Aorta (tissue), 5 donors: ENCODE results near the gene WNT7B. TPM values are rescaled to one million over a fixed set of nuclear protein-coding genes. Genes with fewer than 3 reads are reported as not detected.

Experiments
- ATAC-seq: fragments of 200-7000 bp; cut with Tn5 transposase; one replicate; pipeline ENCODE4 v1.9.1; 2022; ENCODE audit warnings: moderate library complexity; ENCODE audit not compliant: low FRiP score
- DNase-seq, 2 donors: peaks; one replicate each; pipeline ENCODE4 v3.0.0-alpha.2; 2020
- H3K27ac ChIP-seq, 2 donors: one replicate each; pipeline ENCODE4 v1.5.1; 2013; ENCODE audit warnings: low read length in 2 of 2, mild to moderate bottlenecking in 2 of 2, moderate library complexity in 2 of 2, control low read depth in 1 of 2, inconsistent platforms in 1 of 2, low read depth in 1 of 2
- H3K27me3 ChIP-seq, 2 donors: one replicate each; pipeline ENCODE4 v1.6.1; 2013; ENCODE audit warnings: control low read depth in 1 of 2, low read length in 1 of 2, mild to moderate bottlenecking in 1 of 2, moderate library complexity in 1 of 2; ENCODE audit not compliant: insufficient read depth in 2 of 2, control insufficient read depth in 1 of 2
- H3K36me3 ChIP-seq, 2 donors: one replicate each; pipeline ENCODE4 v1.6.1; 2013; ENCODE audit warnings: control low read depth in 1 of 2, low read length in 1 of 2, mild to moderate bottlenecking in 1 of 2; ENCODE audit not compliant: insufficient read depth in 2 of 2, control insufficient read depth in 1 of 2
- H3K4me1 ChIP-seq, 2 donors: one replicate each; pipeline ENCODE4 v1.6.1; 2013; ENCODE audit warnings: low read length in 2 of 2, control low read depth in 1 of 2, mild to moderate bottlenecking in 1 of 2, moderate library complexity in 1 of 2; ENCODE audit not compliant: insufficient read depth in 2 of 2, control insufficient read depth in 1 of 2
- H3K4me3 ChIP-seq, 2 donors: one replicate each; pipeline ENCODE4 v1.5.1; 2013; ENCODE audit warnings: low read length in 2 of 2, control low read depth in 1 of 2, mild to moderate bottlenecking in 1 of 2
- H3K9me3 ChIP-seq: one replicate; pipeline ENCODE4 v1.6.1; 2013; ENCODE audit warnings: mild to moderate bottlenecking, low read length; ENCODE audit not compliant: control insufficient read depth
- WGBS, 2 donors: extraction: QIAGEN DNeasy Blood & Tissue Kit; methylation state at CpG; one replicate each; pipeline ENCODE4 v1.1.7; 2013; 5-methylcytosine and 5-hydroxymethylcytosine counted together
- intact Hi-C, 2 donors: fragments of 100-400 bp; cut with DNase I; formaldehyde crosslinking; loops; one replicate each; pipeline versions ENCODE4 v1.14.2 to v1.15.0; 2022
- polyA plus RNA-seq, 2 donors: library from polyadenylated mRNA; stranded (reverse); fragments of 200-250 nt; gene quantifications; one replicate each; pipeline ENCODE4 v1.2.3, GENCODE V29; 2013
- total RNA-seq, 2 donors: library from RNA; stranded (reverse); fragmentation: NEBNext Ultra II Directional; extraction: Animal tissue kit (Norgen Biotek cat#: 25700); gene quantifications; one replicate each; pipeline ENCODE4 v1.2.1, GENCODE V29; 2021
- donor health status: healthy with polysubstance abuse.
- donor health status: Bipolar disorder and iron deficiency.
- donor health status: DM: no; HTN: no; CAD: no.
- donor health status: DM: no; HTN: no; CAD: no.
- donor health status: DM: yes; HTN: yes; CAD: no.

The WNT7B gene
- total and polyA plus RNA-seq, 4 donors = not detected

- Histone ChIP-seq H3K27me3 (no peaks in the 10 kb centered on the region), H3K4me1 (no peaks in the 10 kb centered on the region), H3K36me3 (no peaks in the 10 kb centered on the region), H3K4me3 (no peak overlapping the region), H3K9me3 (no peaks in the 10 kb centered on the region), H3K27ac (no peak overlapping the region)
- WGBS, 2 donors = 1% methylated on average over 65 to 66 of the region's 66 CpGs
- ATAC-seq = no peak
- intact Hi-C loops = no loop called here
- DNase-seq = no peak
These were observed 5.4 kb downstream of the WNT7B start for GRCh38 chr22:45971408-45972028.

- H3K4me1 ChIP-seq = no peaks in the 10 kb centered on the region
- H3K27ac ChIP-seq = no peak overlapping the region
- no peak overlapping the region for H3K4me3 ChIP-seq
- DNase-seq (no peak), ATAC-seq (no peak)
- H3K9me3 ChIP-seq = no peaks in the 10 kb centered on the region
- H3K27me3 ChIP-seq = no peaks in the 10 kb centered on the region
- WGBS, 2 donors = 1 to 2% methylated on average over 40 of the region's 40 CpGs
- intact Hi-C loops = no loop called here
- no peaks in the 10 kb centered on the region for H3K36me3 ChIP-seq
These were observed 6.1 kb downstream of the WNT7B start for GRCh38 chr22:45970705-45971407.

GRCh38 chr22:45969801-45970470 is 7.0 kb downstream of the WNT7B start:
- no peak for ATAC-seq
- Histone ChIP-seq H3K27ac (no peak overlapping the region), H3K27me3 (no peaks in the 10 kb centered on the region), H3K4me3 (no peak overlapping the region), H3K36me3 (no peaks in the 10 kb centered on the region), H3K9me3 (no peaks in the 10 kb centered on the region), H3K4me1 (no peaks in the 10 kb centered on the region)
- intact Hi-C loops = no loop called here
- WGBS, 2 donors = 67 to 69% methylated on average over 21 of the region's 21 CpGs
- no peak for DNase-seq

- H3K4me1 ChIP-seq = no peaks in the 10 kb centered on the region
- H3K27ac ChIP-seq = no peak overlapping the region
- no peaks in the 10 kb centered on the region for H3K27me3 ChIP-seq
- DNase-seq = no peak
- intact Hi-C loops = no loop called here
- ATAC-seq = no peak
- H3K9me3 ChIP-seq = no peaks in the 10 kb centered on the region
- no peak overlapping the region for H3K4me3 ChIP-seq
- WGBS, 2 donors = 86 to 92% methylated on average over 11 of the region's 11 CpGs
- H3K36me3 ChIP-seq = no peaks in the 10 kb centered on the region
These were observed 7.6 kb downstream of the WNT7B start for GRCh38 chr22:45969414-45969799.

- DNase-seq = no peak
- Histone ChIP-seq H3K4me3 (no peak overlapping the region), H3K36me3 (no peaks in the 10 kb centered on the region), H3K4me1 (no peaks in the 10 kb centered on the region), H3K9me3 (no peaks in the 10 kb centered on the region), H3K27me3 (no peaks in the 10 kb centered on the region), H3K27ac (no peak overlapping the region)
- WGBS, 2 donors = 91 to 92% methylated on average over 21 of the region's 21 CpGs
- intact Hi-C loops = no loop called here
- no peak for ATAC-seq
These were observed 8.1 kb downstream of the WNT7B start for GRCh38 chr22:45968751-45969413.

GRCh38 chr22:45968003-45968650 is 8.8 kb downstream of the WNT7B start:
- H3K4me3 ChIP-seq = no peak overlapping the region
- DNase-seq (no peak), ATAC-seq (no peak)
- H3K9me3 ChIP-seq = no peaks in the 10 kb centered on the region
- WGBS, 2 donors = 93 to 95% methylated on average over 10 of the region's 10 CpGs
- H3K27ac ChIP-seq = no peak overlapping the region
- intact Hi-C loops = no loop called here
- H3K4me1 ChIP-seq = no peaks in the 10 kb centered on the region
- no peaks in the 10 kb centered on the region for H3K36me3 ChIP-seq
- H3K27me3 ChIP-seq = no peaks in the 10 kb centered on the region

- Histone ChIP-seq H3K4me3 (no peak overlapping the region), H3K27ac (no peak overlapping the region), H3K27me3 (no peaks in the 10 kb centered on the region), H3K4me1 (no peaks in the 10 kb centered on the region), H3K9me3 (no peaks in the 10 kb centered on the region), H3K36me3 (no peaks in the 10 kb centered on the region)
- intact Hi-C loops = no loop called here
- no peak for DNase-seq
- no peak for ATAC-seq
- WGBS, 2 donors = 73 to 82% methylated on average over 11 to 17 of the region's 17 CpGs
These were observed 10.0 kb downstream of the WNT7B start for GRCh38 chr22:45966895-45967365.

GRCh38 chr22:45966320-45966894 is 10.6 kb downstream of the WNT7B start:
- no peaks in the 10 kb centered on the region for H3K36me3 ChIP-seq
- H3K9me3 ChIP-seq = no peaks in the 10 kb centered on the region
- no peaks in the 10 kb centered on the region for H3K4me1 ChIP-seq
- ATAC-seq (no peak), DNase-seq (no peak)
- intact Hi-C loops = no loop called here
- no peak overlapping the region for H3K27ac ChIP-seq
- WGBS, 2 donors = 83% methylated on average over 19 of the region's 19 CpGs
- H3K4me3 ChIP-seq = no peak overlapping the region
- no peaks in the 10 kb centered on the region for H3K27me3 ChIP-seq
